Epithelial cell of proximal tubule (primary cell): ENCODE results near the gene DIAPH2. TPM values are rescaled to one million over a fixed set of nuclear protein-coding genes. Genes with fewer than 3 reads are reported as not detected.
A peak's percentile ranks its signal among the peaks of the same experiment; 100 is the strongest.
"Not testable (repeated sequence)": the region's sequence is repeated elsewhere in the genome, so short reads cannot be mapped to it uniquely, and the experiment has no call there.

ENCODE experiments used
- DNase-seq: peaks from one replicate; pipeline ENCODE4 v3.0.0-alpha.2; 2011; ENCODE audit warnings: low read depth
- H3K4me3 ChIP-seq: 2 replicates; pipeline ENCODE4 v1.5.1; 2011; ENCODE audit warnings: low read depth, mild to moderate bottlenecking, low read length
- CTCF ChIP-seq: conservative IDR thresholded peaks from 2 replicates; pipeline ENCODE4 v1.5.1; 2012; ENCODE audit warnings: low read depth, mild to moderate bottlenecking, low read length
- total RNA-seq: library from RNA; depleted of rRNA; stranded (reverse); fragments of >200 nt; gene quantifications from 2 replicates; pipeline ENCODE4 v1.2.3, GENCODE V29; 2015

Gene DIAPH2
- total RNA-seq, 1 donor from 2014 or later = 15.1 TPM

GRCh38 chrX:96835660-96836289 is 151.1 kb downstream of the DIAPH2 start:
- H3K4me3 ChIP-seq = no peak overlapping the region
- no peak for DNase-seq
- TF ChIP-seq CTCF = no peak

- no peak overlapping the region for H3K4me3 ChIP-seq
- no peak for DNase-seq
- no peak for TF ChIP-seq CTCF
Observed at GRCh38 chrX:96837808-96838207, 153.2 kb downstream of the DIAPH2 start.

GRCh38 chrX:96838537-96838936 is 153.9 kb downstream of the DIAPH2 start:
- H3K4me3 ChIP-seq = no peak overlapping the region
- DNase-seq = no peak
- no peak for TF ChIP-seq CTCF

GRCh38 chrX:96841325-96841724 is 156.7 kb downstream of the DIAPH2 start:
- no peak for TF ChIP-seq CTCF
- DNase-seq = no peak
- no peak overlapping the region for H3K4me3 ChIP-seq

- DNase-seq, H3K4me3 ChIP-seq: not testable (repeated sequence)
Observed at GRCh38 chrX:96841866-96842265, 157.2 kb downstream of the DIAPH2 start.

- peak; percentile 55 for TF ChIP-seq CTCF
Observed at GRCh38 chrX:96843566-96843965, 158.9 kb downstream of the DIAPH2 start.

GRCh38 chrX:96846841-96847240 is 162.2 kb downstream of the DIAPH2 start:
- TF ChIP-seq CTCF = no peak
- DNase-seq = no peak
- H3K4me3 ChIP-seq = no peak overlapping the region

More at GRCh38 chrX:96843566-96843965, 158.9 kb downstream of the DIAPH2 start:
- no peak for DNase-seq
- H3K4me3 ChIP-seq = no peak overlapping the region

GRCh38 chrX:96859422-96859821 is 174.8 kb downstream of the DIAPH2 start:
- not testable (repeated sequence) for H3K4me3 ChIP-seq, DNase-seq
